Glomerular endothelial cell (primary cell): ENCODE results near the gene STK40. TPM values are rescaled to one million over a fixed set of nuclear protein-coding genes. Genes with fewer than 3 reads are reported as not detected.

ENCODE experiments used
- DNase-seq: peaks from one replicate; pipeline ENCODE4 v3.0.0-alpha.2; 2011; ENCODE audit warnings: low read depth, low spot score; ENCODE audit errors: extremely low read depth
- total RNA-seq: library from RNA; depleted of rRNA; stranded (reverse); fragments of >200 nt; gene quantifications from 2 replicates; pipeline ENCODE4 v1.2.3, GENCODE V29; 2015

STK40 gene
- total RNA-seq, 1 donor from 2014 or later: 35.2 TPM

DNA sequence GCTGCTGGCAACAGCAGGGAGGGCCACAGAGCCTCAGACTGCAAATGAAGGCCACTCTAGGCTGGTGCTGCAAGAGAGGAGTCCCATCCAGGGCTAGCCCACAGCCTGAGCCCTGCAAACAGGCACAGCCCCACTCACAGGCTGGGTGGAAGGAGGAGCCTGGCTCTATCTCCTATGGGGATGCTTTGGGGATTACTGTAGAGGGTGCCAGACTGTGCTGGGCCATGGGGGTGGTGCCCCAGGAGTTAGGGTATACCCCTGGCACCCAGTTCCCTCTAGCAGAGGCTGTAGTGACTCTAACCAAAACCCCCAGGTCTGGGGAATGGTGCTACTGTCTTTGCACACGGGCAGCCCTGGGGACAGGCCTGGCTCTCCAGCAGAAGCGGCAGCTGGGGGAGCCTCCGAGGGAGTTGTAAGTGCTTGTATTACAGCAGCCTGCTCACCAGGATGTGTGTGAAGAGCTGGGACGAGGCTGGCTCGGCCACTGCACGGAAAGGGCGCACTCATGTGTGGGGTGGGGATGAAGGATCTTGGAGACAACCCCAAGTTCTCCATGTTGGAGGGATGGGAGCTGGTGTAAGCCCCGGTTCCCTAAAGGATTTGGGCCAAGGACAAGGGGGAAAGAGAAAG is 38.9 kb downstream of the STK40 start:
- DNase-seq: no peak

DNA sequence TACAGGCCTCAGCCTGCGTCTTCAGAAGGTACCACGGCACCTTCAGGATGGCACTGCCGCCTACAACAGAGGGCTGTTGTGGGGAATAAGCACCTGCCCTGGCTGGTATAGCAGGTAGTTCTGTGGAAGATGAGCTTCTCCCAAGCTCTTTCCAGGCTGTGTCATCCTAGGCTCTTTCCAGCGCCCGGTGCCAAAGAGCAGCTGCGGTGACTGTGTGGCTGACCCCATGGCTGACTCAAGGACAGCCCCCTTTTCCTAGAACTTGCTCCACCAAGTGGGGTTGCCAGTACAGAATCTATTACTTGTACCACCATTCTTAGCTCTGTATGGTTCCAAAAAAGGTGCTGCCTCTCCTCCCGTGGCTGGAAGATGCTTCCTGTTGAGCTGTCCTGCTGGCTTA is 40.4 kb downstream of the STK40 start:
- no peak for DNase-seq

DNA sequence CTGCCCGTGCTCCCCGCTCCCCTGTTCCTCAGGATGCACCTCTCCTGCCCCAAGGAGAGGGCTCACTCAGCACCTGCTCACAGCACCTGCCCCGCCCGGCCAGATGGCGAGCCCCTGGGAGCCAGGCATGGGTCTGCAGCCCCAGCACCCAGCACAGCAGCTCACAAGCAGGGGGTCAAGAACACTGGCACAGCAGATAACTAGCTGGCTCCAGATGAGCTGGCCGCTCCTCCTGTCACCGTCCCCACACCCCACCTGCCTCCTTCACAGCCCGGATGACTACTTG is 41.4 kb downstream of the STK40 start:
- no peak for DNase-seq

DNA sequence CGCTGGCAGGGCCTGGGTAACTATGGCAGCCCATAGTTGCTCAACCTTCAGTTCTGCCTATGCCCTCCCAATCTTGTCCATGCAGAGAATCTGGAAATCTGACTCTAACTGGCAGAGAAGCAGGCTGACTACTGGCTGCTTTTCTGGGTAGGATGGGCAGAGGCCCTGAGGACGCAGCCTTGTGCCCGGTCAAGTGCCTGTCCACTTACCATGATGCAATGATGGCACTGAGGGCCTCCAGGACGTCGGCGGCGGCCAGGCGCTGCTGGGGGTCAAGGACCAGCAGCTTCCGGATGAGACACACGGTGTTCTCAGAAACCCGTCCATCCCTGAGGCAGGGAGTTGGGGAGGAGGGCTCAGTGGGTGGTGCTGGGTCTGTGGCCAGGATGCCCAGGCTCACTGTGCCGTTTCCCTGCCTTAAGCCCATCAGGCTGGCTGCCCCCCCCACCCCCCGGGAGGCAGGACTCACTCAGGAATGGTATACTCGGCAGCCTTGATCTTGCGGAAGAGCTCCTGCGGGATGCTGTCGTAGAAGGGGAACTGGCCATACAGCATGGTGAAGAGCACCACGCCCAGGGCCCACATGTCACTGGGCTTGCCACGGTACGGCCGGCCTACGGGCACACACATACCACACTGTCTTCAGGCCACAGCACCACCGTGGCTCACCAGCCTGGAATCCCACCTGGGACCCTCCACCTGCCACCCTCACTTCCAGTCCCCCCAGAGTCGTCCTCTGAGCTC is 41.9 kb downstream of the STK40 start:
- DNase-seq: no peak

DNA sequence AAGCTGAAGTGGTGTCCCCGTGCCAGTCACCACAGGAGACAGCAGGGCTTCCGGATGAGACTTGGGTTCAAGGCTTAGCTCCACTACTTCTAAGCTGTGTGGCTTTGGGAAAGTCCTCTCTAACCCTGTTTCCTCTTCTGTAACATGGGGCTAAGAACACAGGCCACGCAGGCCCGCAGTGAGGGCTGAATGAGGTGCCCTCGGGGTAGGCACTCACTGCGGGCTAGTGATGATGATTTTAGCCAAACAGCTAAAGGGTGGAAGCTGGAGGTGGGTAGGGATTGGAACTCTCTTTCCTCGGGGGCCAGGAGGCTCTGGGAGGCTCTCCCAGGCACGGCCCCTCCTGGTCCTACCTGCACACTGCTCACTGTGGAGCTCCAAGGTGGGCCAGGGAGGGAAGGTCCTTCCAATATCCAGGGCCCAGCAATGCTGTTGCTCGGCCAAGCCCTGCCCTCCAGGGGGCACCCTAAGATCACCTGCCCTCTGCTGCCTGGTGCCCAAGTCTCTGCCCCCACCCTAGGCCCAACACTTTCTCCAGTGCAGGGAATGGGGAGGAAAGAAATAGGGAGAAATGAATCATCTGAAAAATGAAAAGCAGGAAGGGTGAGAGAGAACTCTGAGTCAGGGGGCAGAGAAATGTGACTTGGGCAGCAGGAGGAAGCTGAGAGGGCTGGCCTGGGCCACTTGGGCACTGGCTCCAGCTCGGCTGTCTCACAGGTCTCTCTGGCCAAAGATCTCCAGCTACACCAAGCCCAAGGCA is 43.1 kb downstream of the STK40 start:
- no peak for DNase-seq

DNA sequence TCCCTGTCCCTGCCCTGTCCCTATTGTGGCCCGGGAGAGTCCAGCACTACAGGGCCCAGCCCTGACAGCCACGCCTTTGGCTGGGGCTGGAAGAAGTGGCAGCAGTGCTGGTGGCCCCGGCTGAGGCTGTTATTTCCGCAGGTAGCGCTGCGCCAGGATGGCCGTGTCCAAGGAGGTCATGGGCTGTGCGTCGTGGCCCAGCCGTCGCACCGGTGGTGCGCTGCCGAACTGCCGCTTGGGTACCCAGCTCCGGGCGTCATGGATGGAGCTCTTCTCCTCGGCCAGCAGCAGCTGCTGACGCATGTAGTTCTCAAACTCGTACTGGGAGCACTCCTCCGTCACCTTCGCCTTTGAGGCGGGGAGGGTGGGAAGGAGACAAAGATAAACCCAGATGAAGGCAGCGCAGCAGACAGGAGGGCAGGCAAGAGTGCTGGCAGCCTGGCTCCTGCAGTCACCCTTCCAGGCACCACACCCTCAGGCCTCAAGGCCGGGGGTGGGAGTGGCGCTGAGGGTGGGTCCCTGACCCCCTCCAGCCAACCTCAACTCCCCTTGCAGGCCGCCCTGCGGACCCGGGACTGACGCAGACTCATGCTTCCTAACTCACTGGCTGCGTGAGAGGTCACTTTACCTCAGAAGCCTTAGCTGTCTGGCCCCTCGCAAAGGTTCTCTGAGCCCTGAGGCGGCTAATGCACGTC is 44.0 kb downstream of the STK40 start:
- no peak for DNase-seq

DNA sequence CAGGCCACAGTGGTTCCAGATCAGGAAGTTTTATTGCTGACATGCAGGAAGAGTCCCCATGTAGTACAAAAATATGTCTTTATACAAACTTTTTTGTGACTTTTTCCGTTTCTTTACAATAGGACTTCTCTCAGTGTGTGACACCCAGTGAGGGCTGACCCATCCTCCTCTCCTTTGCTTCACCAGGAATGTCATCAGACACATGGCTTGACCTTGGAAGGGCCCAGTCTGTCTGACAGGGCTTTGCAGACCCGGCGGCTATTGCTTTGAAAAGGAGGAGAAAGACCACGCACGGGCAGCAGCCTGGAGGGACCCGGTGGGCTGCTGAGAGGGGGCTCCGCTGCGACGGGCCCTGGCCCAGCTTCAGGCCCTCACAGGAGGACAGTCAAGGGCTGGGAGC is 46.1 kb downstream of the STK40 start:
- DNase-seq: no peak

DNA sequence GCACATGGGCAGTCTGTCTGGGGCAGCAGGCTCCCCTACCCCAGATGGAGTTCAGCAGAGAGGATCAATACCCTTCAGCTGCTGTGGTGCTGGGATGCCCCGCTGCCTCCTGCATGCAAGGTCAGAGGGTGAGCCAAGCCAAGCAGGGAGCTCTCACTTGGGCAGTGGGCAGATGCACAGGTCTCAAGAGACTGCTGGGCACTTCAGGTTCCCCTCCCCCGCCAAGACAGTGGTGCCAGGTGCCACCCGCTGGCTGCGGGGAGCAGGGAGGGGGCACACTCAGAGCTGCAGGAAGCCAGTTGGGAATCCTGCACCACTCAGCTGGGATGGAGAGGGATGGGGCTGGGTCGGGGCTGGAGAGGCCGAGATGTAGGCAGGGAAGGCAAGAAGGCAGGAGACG is 46.5 kb downstream of the STK40 start:
- no peak for DNase-seq

DNA sequence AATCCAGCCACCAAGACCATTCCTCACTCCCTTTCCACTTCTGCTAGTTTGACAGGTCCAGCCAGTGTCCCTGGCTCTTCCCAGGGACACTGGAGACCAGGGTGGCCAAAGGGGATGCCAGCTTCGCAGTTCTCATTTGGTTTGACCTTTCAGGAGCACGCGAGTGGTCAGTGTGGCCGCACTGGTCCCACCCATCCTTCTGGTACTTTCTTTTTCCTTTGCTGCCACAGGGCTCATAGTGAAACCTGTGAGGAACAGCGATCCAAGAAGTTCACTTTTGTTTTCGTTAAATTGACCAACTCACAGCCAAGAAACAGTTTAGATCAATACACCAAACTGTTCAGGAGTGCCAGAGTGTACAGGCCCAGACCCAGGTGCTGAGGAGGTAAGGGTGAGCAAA is 47.9 kb downstream of the STK40 start:
- no peak for DNase-seq

DNA sequence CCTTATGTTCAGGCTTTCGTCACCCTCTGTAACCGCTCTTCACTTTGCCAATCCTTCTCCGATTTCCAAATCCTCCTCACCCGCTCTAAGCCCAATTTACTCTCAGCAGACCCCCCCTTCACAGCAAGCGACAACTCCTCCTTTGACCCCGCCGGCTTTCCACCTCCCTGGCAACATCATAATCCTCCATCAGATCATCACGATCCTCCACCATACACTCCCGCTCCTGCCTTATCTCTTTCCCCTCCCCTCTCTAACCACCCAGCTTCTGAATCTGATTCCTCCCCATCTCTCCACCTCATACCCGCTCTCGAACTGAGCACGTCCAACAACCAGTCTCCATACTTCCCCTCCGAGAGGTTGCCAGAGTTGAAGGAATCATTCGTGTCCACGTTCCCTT is 54.8 kb downstream of the STK40 start:
- no peak for DNase-seq

DNA sequence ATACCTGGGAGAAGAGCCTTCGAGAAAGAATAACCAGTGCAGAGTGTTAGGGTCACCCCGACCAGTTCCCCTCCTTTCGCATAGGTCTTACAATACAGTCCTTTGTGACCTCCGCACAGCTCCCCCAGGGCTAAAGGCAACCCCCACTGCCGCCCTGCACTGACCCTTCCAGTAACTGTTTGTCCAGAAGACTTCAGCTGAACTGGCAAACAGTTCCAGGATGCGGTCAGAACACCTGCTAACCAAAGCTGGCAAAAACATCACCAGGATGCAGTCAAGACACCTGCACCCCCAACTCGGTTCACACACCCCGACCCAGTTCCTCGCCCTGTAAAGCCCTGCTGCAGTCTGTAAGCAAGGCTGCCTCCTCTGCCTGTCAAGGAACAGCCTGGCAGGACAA is 55.9 kb downstream of the STK40 start:
- no peak for DNase-seq

DNA sequence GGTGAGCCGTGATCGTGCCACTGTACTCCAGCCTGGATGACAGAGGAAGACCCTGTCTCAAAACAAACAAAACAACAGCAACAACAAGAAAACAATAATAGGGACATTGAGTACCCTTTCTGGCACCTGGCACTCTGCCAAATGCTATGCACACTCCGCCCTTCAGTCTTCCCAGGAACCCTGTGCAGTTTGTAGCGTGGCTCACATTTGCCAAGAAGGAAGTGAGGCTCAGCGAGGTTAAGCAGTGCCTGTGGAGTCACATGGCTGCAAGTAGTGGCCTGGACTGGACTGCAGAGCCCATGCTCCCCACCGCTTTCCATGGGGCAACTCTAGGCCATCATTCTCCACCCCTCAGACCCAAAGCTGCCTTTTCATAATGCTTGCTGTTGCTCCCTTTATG is 57.0 kb downstream of the STK40 start:
- peak; percentile 12 for DNase-seq

DNA sequence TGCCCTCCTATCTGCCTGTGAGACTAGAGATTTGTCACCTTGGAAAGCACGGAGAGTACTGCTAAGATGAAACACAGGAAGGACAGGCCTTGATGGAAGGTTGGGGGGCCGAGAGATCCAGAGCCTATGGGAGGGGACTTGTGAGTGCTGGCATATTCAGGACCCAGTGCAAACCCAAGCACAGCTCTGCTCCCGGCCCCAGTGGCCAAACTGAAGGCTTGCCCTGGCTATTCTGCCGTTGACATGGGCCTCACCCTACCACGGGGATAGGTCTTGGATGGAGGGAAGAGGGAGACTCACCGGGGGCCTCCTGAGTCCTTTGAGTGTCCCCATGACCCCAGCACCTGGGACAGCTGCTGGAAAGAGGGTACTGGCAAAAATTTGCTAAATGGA is 57.6 kb downstream of the STK40 start:
- no peak for DNase-seq

DNA sequence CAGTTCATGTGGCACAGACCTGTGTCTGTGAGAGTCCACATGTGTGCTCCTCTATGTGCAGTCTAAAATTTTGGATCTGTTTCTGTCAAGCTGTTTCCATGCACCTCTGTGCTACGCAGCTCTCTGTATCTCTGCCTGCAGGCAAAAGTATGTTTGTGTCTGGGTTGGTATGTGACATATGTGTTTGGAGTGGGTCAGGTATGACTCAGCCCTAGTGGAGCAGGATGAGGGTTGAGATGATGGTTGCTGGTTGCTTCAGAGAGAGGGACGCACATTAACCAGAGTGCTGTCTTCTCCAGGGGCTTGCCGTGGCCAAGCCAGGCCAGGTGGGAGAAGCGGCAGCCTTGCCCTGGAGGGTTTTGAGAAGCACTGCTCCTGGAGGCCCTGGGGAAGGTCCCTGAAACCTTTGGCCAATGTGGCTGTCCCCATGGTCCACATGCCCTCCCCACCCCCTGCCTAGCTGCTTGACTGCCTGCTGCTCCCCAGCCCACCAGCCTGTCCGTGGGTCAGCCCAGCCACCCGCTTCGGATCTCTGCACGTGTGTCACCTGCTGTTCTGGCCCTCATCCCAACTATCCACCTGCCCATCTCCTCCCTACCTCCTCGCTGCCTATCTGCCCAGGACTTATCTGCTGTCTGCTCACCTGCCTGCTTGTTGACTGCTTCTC is 58.2 kb downstream of the STK40 start:
- DNase-seq: no peak

DNA sequence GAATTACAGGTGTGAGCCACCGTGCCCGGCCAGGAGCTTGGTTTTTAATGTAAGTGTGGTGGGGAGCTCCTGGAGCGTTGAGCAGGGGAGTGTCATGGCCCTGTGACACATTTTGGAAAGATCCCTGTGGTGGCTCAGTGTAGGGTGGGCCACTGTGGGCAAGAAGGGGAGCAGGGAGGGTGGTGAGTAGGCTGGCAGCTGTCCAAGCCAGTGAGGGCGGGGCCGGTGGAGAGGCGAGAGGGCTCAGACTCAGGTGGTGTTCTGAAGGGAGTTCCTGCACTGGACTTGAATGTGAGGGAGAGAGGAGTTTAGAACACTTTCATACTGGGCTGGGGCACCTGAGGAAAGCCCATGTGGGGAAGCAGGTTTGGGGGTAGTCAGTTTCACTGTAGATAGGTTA is 59.2 kb downstream of the STK40 start:
- no peak for DNase-seq

DNA sequence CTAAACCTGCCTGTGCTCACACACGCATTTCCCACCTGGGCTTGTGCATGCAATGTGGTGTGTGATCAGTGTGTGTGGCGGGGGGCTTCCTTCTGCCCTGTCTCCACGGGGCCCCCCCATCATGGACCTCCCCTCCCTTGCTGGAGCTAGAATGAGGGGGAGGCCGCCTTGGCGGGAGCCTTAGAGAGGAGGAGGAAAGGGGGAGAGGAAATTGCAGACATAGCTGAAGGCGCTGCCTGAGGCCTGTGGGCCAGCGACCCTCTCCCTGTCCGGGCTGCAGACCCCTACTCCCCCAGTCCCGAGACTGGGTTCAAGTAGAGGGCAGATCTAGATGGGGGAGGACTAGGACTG is 61.4 kb downstream of the STK40 start:
- DNase-seq: no peak

DNA sequence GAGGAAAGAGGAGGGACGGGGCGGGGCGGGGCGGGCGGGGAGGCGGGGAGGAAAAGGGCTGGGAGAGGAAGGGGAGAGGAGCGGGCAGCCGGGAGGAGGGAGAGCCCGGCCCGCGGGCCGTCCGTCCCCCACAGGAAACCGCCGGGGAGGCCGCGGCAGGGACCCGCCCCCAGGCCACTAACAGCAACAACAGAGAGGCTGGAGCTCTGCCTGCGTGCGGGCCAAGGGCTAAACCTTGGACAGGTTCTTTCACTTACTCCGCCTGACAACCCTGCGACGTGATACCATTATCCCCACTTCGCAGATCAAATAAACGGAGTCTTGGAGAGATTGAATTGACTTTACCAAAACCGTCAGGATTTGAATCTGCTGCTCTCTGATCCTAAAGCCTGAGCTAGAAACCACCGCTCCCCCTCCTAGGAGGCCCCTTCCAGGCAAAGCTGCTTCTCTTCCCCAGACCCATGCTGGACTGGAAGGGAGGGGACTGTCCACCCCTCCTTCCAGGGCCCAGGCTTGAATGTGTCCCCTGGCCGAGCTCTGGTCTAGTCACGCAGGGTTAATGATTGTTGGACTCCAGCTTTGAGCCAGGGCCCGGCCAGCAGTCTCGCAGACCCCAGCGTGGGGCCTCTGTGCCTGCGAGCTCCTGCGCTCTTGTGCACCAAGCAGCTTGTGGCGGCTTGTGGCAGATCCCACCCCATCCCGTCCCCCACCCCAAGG is 61.9 kb downstream of the STK40 start, which contains the start of gene EVA1B:
TSS of gene EVA1B (minus strand) at position 10 of the 717 bp plus-strand sequence. CDS start 608 bp downstream, outside the sequence.
- no peak for DNase-seq

DNA sequence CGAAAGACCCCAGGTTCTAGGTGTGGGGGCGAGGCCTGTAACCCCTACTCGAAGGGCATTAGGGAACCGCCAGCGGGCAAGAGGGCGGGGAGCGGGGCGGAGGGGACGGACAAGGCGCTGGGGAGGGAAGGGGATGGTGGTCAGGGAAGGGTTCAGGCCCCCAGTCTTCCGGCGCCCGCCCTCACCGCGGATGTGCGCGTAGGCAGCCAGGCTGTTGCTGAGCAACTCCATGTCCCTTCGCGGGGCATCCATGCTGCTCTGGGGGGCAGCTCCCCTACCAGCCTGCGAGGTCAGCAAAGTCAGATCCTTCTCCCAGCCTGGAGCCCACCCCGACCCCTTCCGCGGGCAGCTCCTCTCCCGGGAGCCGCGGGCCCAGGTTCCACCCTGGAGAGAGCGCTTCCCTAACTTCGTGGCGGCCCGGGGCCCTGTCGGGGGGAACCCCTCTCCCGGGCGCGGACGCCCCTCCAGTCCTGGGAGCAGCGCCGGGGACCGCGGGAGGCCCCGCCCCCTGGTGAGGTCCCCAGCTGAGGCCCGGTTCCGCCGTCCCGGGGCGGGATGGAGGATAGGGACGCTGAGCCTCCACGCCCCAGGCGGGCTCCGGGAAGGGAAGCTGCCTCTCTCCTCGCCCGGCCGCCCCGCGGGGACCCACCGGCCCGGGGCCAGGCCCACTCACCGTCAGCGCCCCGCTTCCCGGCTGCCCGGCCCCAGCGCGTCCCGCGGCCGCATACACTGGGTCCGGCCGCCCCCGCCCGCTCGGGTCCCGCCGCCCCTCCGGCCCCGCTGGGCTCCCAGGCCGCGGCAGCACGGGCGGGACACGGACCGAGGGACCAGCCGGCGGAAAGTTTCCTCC is 62.7 kb downstream of the STK40 start:
- no peak for DNase-seq

DNA sequence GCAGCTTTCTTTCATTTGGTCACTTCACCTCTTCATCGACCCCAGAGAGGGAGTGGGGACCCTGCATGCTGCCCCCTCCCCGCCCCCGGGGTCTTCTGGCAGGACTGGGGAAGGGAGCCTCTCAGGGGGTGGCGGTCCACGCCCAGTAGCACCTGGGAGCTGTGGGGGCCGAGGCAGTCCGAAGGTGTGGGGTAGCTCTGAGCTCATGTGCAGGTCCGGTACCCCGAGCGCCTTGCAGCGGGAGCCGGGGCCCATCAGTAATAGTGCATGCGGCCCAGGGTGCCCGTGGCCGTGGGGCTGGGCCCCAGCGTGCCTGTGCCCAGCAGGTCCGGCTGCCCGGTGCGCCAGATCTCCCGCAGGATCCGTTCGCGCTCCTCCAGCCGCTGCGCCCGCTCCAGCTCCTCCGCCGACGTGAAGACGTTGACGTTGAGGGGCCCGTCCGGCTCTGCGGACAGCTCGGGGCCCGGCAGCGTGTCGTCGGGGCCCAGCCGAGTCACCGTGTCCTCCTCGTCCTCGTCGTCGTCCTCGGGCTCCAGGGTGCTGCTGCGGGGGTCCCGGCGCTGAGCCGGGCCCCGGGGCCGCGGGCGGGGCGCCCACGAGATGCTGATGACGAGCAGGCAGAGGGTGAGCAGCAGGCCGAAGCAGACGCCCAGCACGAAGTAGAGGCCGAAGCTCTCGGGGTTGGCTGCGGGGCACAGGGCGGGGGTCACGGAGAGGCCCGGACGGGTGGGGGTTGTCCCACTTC is 63.5 kb downstream of the STK40 start:
- DNase-seq: no peak
